Measurements from ENCODE around the gene MOG.

MOG gene

DNA sequence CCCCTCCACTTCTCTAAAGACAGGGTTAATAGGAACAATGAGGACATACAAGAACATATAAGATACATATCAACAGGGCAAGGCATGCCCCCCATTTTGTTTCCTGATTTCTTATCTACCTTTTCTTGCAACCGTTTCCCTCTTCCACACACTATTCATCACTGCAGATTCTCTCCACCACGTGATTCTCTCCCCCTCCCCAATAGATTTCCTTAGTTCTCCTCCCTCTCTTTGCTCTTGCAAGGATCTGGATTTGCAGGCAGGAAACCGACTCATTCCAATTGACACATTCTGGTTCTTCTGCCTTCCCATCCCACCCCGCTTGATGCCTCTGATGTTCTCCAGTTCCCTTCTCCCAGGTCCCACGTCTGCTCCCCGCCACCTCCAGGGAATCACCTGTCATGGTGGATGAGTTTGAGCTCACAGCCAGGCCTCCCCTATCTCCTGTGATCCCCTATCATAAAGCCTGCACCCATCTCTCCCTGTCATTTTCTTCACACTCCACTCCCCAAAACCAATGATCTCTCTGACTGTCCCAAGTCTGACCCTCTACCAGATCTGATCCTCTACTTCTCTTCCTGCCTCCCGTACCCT, 31.5 kb upstream of the MOG start:
- H2AK5ac ChIP-seq (ENCODE audit: low read length) = no peak overlapping the region
- no peak overlapping the region for H2BK120ac ChIP-seq (ENCODE audit: insufficient read depth, low read length, poor library complexity)
- H3K27ac ChIP-seq (ENCODE audit: low read depth, low read length) = no peak overlapping the region
- H2BK5ac ChIP-seq (ENCODE audit: low read depth, low read length, poor library complexity) = no peak overlapping the region
- no peak overlapping the region for H3K18ac ChIP-seq (ENCODE audit: low read length)
- no peaks in the 10 kb centered on the region for H3K27me3 ChIP-seq (ENCODE audit: insufficient read depth, low read length)
- no peak overlapping the region for H3K4me3 ChIP-seq (ENCODE audit: low read depth, low read length)
- peaks cover 3 to 6% of the 10 kb centered on the region in 2 experiments for H3K4me1 ChIP-seq (ENCODE audit: control insufficient read depth in 1 of 2, insufficient read depth in 2 of 2, low read length in 2 of 2)
- H3K4me2 ChIP-seq (ENCODE audit: low read length) = no peak overlapping the region
- H3K9ac ChIP-seq (ENCODE audit: low read length) = no peak overlapping the region
- H3K4ac ChIP-seq (ENCODE audit: low read depth, low read length) = no peak overlapping the region
- no peak overlapping the region for H4K91ac ChIP-seq (ENCODE audit: low read depth, low read length)
- peaks cover 16 to 23% of the 10 kb centered on the region in 2 experiments for H3K36me3 ChIP-seq (ENCODE audit: control insufficient read depth in 1 of 2, insufficient read depth in 2 of 2, low read length in 2 of 2)
- H3K9me3 ChIP-seq (ENCODE audit: insufficient read depth, low read depth, low read length) = no peaks in the 10 kb centered on the region
- WGBS (ENCODE audit: extremely low coverage, insufficient coverage, insufficient read length) = no CpG with 5 or more reads among the region's 7 CpGs
- H3K79me2 ChIP-seq (ENCODE audit: control insufficient read depth, insufficient read depth, low read length, poor library complexity) = peaks cover 2% of the 10 kb centered on the region
- H4K8ac ChIP-seq (ENCODE audit: low read depth, low read length) = no peak overlapping the region
- H3K79me1 ChIP-seq (ENCODE audit: low read length) = peaks cover 2% of the 10 kb centered on the region
- no peak overlapping the region for H4K12ac ChIP-seq (ENCODE audit: low read depth, low read length)
- H3K23ac ChIP-seq (ENCODE audit: low read length) = no peak overlapping the region
- DNase-seq = no peak
- H3K14ac ChIP-seq (ENCODE audit: low read length) = no peak overlapping the region
- no peak overlapping the region for H2BK12ac ChIP-seq (ENCODE audit: low read length)
- H2AFZ ChIP-seq (ENCODE audit: insufficient read depth, low read length, poor library complexity) = no peak overlapping the region

DNA sequence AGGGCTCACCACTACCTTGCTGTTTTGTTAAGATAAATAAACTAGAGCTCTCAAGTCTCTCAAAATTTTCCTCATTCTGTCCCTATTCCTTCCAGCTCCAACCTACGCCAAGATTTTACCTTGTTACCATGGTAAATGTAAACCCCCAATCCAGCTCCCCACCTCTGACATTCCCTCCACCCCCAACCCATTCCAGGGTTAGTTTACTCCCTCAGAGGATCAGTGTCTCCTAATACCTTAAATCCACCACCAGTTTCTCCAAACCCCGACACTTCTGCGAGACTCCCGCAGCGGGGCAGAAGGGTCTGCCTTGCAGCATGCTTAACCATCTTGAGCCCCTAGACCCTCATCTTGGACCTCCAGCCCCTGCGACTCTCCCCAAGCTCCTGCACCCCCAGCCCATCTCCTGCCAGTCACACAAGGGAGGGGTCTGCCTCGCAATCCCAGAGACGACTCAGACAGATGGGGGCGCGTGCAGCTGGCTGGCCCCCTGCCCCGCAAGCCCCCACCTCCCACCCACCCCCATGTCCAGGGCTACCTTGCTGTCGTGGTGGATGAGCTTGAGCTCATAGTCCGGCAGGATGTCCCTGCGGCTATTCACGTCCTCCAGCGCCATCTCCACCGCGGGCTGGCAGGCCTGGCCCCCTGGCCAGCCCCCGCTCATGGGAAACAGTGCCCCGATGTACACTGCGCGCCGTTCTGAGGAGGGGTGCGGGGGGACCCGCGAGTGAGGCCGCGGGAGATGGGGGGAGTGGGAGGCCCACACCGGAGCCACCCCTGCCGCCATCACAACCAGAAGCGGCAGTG, 29.7 kb upstream of the MOG start:
- Histone ChIP-seq H3K27me3 (ENCODE audit: insufficient read depth, low read length) (peaks cover 7% of the 10 kb centered on the region), H3K4ac (ENCODE audit: low read depth, low read length) (no peak overlapping the region), H3K23ac (ENCODE audit: low read length) (no peak overlapping the region), H4K8ac (ENCODE audit: low read depth, low read length) (peak overlapping the region; percentile 54), H3K9me3 (ENCODE audit: insufficient read depth, low read depth, low read length) (no peaks in the 10 kb centered on the region), H3K4me3 (ENCODE audit: low read depth, low read length) (peak overlapping the region; percentile 63), H3K4me2 (ENCODE audit: low read length) (peak overlapping the region; percentile 87), H2BK120ac (ENCODE audit: insufficient read depth, low read length, poor library complexity) (no peak overlapping the region), H2BK5ac (ENCODE audit: low read depth, low read length, poor library complexity) (peak overlapping the region; percentile 50), H3K36me3 (ENCODE audit: control insufficient read depth in 1 of 2, insufficient read depth in 2 of 2, low read length in 2 of 2) (peaks cover 10 to 13% of the 10 kb centered on the region in 2 experiments), H2BK12ac (ENCODE audit: low read length) (no peak overlapping the region), H3K79me2 (ENCODE audit: control insufficient read depth, insufficient read depth, low read length, poor library complexity) (peaks cover 2% of the 10 kb centered on the region), H4K12ac (ENCODE audit: low read depth, low read length) (peak overlapping the region; percentile 39), H3K4me1 (ENCODE audit: control insufficient read depth in 1 of 2, insufficient read depth in 2 of 2, low read length in 2 of 2) (peaks cover 9 to 13% of the 10 kb centered on the region in 2 experiments), H4K91ac (ENCODE audit: low read depth, low read length) (peak overlapping the region; percentile 59), H3K79me1 (ENCODE audit: low read length) (peaks cover 2% of the 10 kb centered on the region), H3K18ac (ENCODE audit: low read length) (peak overlapping the region; percentile 49), H2AK5ac (ENCODE audit: low read length) (no peak overlapping the region), H3K27ac (ENCODE audit: low read depth, low read length) (no peak overlapping the region), H3K14ac (ENCODE audit: low read length) (no peak overlapping the region), H3K9ac (ENCODE audit: low read length) (no peak overlapping the region), H2AFZ (ENCODE audit: insufficient read depth, low read length, poor library complexity) (peak overlapping the region; percentile 66)
- DNase-seq = no peak
- no CpG with 5 or more reads among the region's 31 CpGs for WGBS (ENCODE audit: extremely low coverage, insufficient coverage, insufficient read length)

DNA sequence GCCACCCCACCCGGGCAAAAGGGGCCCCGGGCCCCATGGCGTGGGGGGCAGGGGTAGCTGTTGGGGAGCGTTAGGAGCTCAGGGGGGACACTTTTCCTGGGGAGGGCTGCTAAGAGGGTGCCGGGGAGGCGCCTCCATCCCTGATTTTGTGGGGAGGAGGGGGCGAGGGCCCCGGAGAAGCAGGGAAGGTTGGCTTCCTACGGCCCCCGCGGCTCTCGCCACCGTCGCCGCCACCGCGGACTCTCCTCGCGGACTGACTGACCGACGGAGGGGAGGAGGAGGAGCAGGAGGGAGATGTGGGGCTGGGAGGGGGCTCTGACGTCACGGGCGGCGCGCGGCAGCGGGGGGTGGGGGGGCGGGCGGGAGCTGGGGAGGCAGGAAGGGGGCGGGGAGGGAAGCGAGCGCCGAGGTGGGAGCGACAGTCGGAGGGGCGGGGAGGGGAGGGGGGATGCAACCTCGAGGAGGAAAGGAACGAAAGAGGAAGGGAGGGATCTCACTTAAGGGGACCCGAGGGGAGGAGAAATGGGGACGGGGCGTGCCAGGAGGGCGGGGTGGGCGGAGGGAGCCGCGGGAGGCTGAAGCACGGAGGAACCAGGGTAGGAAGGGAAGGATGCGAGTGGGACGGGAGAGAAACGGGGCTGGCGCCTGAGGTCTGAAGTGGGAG, 29.0 kb upstream of the MOG start:
- Histone ChIP-seq H4K8ac (ENCODE audit: low read depth, low read length) (peak overlapping the region; percentile 54), H3K27me3 (ENCODE audit: insufficient read depth, low read length) (peaks cover 9% of the 10 kb centered on the region), H3K36me3 (ENCODE audit: control insufficient read depth in 1 of 2, insufficient read depth in 2 of 2, low read length in 2 of 2) (peaks cover 9% of the 10 kb centered on the region in 2 experiments), H3K14ac (ENCODE audit: low read length) (peak overlapping the region; percentile 53), H3K23ac (ENCODE audit: low read length) (no peak overlapping the region), H2BK120ac (ENCODE audit: insufficient read depth, low read length, poor library complexity) (no peak overlapping the region), H3K79me2 (ENCODE audit: control insufficient read depth, insufficient read depth, low read length, poor library complexity) (peaks cover 2% of the 10 kb centered on the region), H3K4me2 (ENCODE audit: low read length) (peak overlapping the region; percentile 97), H4K12ac (ENCODE audit: low read depth, low read length) (peak overlapping the region; percentile 39), H3K27ac (ENCODE audit: low read depth, low read length) (no peak overlapping the region), H3K9ac (ENCODE audit: low read length) (no peak overlapping the region), H2BK12ac (ENCODE audit: low read length) (no peak overlapping the region), H2BK5ac (ENCODE audit: low read depth, low read length, poor library complexity) (peak overlapping the region; percentile 50), H3K4me1 (ENCODE audit: control insufficient read depth in 1 of 2, insufficient read depth in 2 of 2, low read length in 2 of 2) (peaks cover 10 to 13% of the 10 kb centered on the region in 2 experiments), H3K18ac (ENCODE audit: low read length) (peak overlapping the region; percentile 49), H2AK5ac (ENCODE audit: low read length) (no peak overlapping the region), H3K79me1 (ENCODE audit: low read length) (peaks cover 5% of the 10 kb centered on the region), H3K9me3 (ENCODE audit: insufficient read depth, low read depth, low read length) (no peaks in the 10 kb centered on the region), H2AFZ (ENCODE audit: insufficient read depth, low read length, poor library complexity) (peak overlapping the region; percentile 67), H4K91ac (ENCODE audit: low read depth, low read length) (peak overlapping the region; percentile 59), H3K4me3 (ENCODE audit: low read depth, low read length) (peak overlapping the region; percentile 71), H3K4ac (ENCODE audit: low read depth, low read length) (no peak overlapping the region)
- DNase-seq = no peak
- WGBS (ENCODE audit: extremely low coverage, insufficient coverage, insufficient read length) = no CpG with 5 or more reads among the region's 51 CpGs

DNA sequence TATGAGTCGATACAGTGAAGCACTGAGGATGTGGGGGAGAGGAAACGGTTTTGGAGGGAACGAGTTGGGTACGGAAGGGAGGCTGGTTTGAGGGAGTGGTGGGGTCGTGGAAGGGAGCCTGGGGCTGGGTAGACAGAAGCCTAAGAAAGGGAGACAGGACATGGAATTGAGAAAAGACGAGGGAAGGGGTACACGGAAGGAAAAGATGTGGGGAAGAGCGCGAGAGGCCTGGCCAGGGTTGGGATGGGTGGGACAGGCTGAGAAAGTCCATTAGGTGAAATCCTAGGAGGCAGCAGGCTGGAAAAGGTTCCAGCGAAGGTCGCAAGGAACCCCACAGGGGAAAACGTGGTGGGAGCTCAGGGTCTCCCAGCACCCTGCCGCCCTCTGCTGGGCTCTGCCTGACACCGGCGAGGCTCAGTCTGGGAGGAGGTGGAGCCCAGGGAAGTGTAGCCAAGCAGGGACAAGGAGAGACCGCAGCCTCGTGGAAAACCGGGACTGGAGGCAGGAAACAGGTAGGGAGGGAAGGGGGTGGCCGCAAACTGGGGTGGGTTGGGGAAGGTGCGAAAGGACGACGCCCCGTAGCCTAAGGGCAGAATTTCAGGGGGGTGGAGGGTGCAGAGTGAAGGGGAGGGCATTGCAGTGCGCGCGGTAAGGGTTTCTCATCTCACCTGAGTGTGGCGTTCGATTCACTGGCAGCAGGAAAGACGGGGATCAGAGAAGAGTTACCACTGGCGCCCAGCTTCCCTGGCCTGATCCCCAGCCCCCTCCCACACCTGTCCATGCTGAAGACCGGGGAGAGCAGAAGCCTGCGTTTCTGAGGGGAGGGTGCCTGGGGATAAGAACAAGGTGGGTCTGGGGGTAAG, 28.2 kb upstream of the MOG start:
- H3K4me3 ChIP-seq (ENCODE audit: low read depth, low read length) = peak overlapping the region; percentile 71
- no peak overlapping the region for H4K12ac ChIP-seq (ENCODE audit: low read depth, low read length)
- H2BK12ac ChIP-seq (ENCODE audit: low read length) = no peak overlapping the region
- no peak overlapping the region for H3K9ac ChIP-seq (ENCODE audit: low read length)
- H3K36me3 ChIP-seq (ENCODE audit: control insufficient read depth in 1 of 2, insufficient read depth in 2 of 2, low read length in 2 of 2) = peaks cover 2 to 3% of the 10 kb centered on the region in 2 experiments
- no peak overlapping the region for H2BK120ac ChIP-seq (ENCODE audit: insufficient read depth, low read length, poor library complexity)
- H2BK5ac ChIP-seq (ENCODE audit: low read depth, low read length, poor library complexity) = no peak overlapping the region
- H3K4me1 ChIP-seq (ENCODE audit: control insufficient read depth in 1 of 2, insufficient read depth in 2 of 2, low read length in 2 of 2) = peaks cover 13 to 14% of the 10 kb centered on the region in 2 experiments
- H3K23ac ChIP-seq (ENCODE audit: low read length) = no peak overlapping the region
- H4K8ac ChIP-seq (ENCODE audit: low read depth, low read length) = no peak overlapping the region
- no peak overlapping the region for H3K27ac ChIP-seq (ENCODE audit: low read depth, low read length)
- peak overlapping the region; percentile 58 for H4K91ac ChIP-seq (ENCODE audit: low read depth, low read length)
- H3K79me2 ChIP-seq (ENCODE audit: control insufficient read depth, insufficient read depth, low read length, poor library complexity) = peaks cover 2% of the 10 kb centered on the region
- no peak overlapping the region for H3K14ac ChIP-seq (ENCODE audit: low read length)
- peaks cover 9% of the 10 kb centered on the region for H3K27me3 ChIP-seq (ENCODE audit: insufficient read depth, low read length)
- WGBS (ENCODE audit: extremely low coverage, insufficient coverage, insufficient read length) = no CpG with 5 or more reads among the region's 32 CpGs
- H3K4ac ChIP-seq (ENCODE audit: low read depth, low read length) = no peak overlapping the region
- H3K18ac ChIP-seq (ENCODE audit: low read length) = no peak overlapping the region
- H2AFZ ChIP-seq (ENCODE audit: insufficient read depth, low read length, poor library complexity) = peak overlapping the region; percentile 67
- H2AK5ac ChIP-seq (ENCODE audit: low read length) = no peak overlapping the region
- peak in 1 of 2 donors; percentile 39 for DNase-seq
- H3K9me3 ChIP-seq (ENCODE audit: insufficient read depth, low read depth, low read length) = no peaks in the 10 kb centered on the region
- H3K4me2 ChIP-seq (ENCODE audit: low read length) = peak overlapping the region; percentile 97
- peaks cover 6% of the 10 kb centered on the region for H3K79me1 ChIP-seq (ENCODE audit: low read length)
